SK-N-SH treated with all-trans-retinoic acid at 6 μM for 48 hours (cell line): ENCODE data around the gene MUS81.

Experiments
- ATAC-seq: fragments of 200-7000 bp; cut with Tn5 transposase; 3 replicates; pipeline ENCODE4 v1.9.1; 2020; ENCODE audit warnings: mild to moderate bottlenecking, moderate library complexity
- ARNTL ChIP-seq: fragments of 450-650 bp; formaldehyde crosslinking; IDR thresholded peaks from 2 replicates; pipeline ENCODE4 v1.5.0; 2020; ENCODE audit warnings: low read depth, mild to moderate bottlenecking, moderate library complexity, borderline replicate concordance
- BACH2 ChIP-seq: fragments of 250-450 bp; sonication (Bioruptor Pico); IDR thresholded peaks from 2 replicates; pipeline ENCODE4 v1.9.0; 2021; ENCODE audit warnings: mild to moderate bottlenecking, borderline replicate concordance
- GLIS3 ChIP-seq: fragments of 250-450 bp; sonication (Bioruptor Pico); IDR thresholded peaks from 2 replicates; pipeline ENCODE4 v1.5.0; 2020; ENCODE audit warnings: mild to moderate bottlenecking, moderate library complexity
- ISL1 ChIP-seq: fragments of 250-450 bp; sonication (Bioruptor Pico); IDR thresholded peaks from 2 replicates; pipeline ENCODE4 v2.1.2; 2022; ENCODE audit warnings: mild to moderate bottlenecking, moderate library complexity
- PATZ1 ChIP-seq: fragments of 250-450 bp; sonication (Bioruptor Pico); IDR thresholded peaks from 2 replicates; pipeline ENCODE4 v1.8.0; 2020; ENCODE audit warnings: mild to moderate bottlenecking, moderate library complexity, borderline replicate concordance
- RARB ChIP-seq: fragments of 250-450 bp; sonication (Bioruptor Pico); IDR thresholded peaks from 2 replicates; pipeline ENCODE4 v1.8.0; 2021; ENCODE audit warnings: mild to moderate bottlenecking, moderate library complexity
- SNAI2 ChIP-seq: fragments of 250-450 bp; sonication (Bioruptor Pico); IDR thresholded peaks from 2 replicates; pipeline ENCODE4 v1.5.0; 2020; ENCODE audit warnings: mild to moderate bottlenecking, moderate library complexity
- TOX ChIP-seq: fragments of 250-450 bp; sonication (Bioruptor Pico); IDR thresholded peaks from 2 replicates; pipeline ENCODE4 v1.8.0; 2021; ENCODE audit warnings: mild to moderate bottlenecking, moderate library complexity, borderline replicate concordance
- TSHZ2 ChIP-seq: fragments of 250-450 bp; sonication (Bioruptor Pico); IDR thresholded peaks from 2 replicates; pipeline ENCODE4 v1.5.0; 2020; ENCODE audit warnings: mild to moderate bottlenecking, moderate library complexity
- ZC3H10 ChIP-seq: fragments of 250-450 bp; sonication (Bioruptor Pico); IDR thresholded peaks from 2 replicates; pipeline ENCODE4 v1.5.1; 2021; ENCODE audit warnings: mild to moderate bottlenecking, moderate library complexity
- ZFP3 ChIP-seq: fragments of 250-450 bp; sonication (Bioruptor Pico); IDR thresholded peaks from 2 replicates; pipeline ENCODE4 v1.5.0; 2020; ENCODE audit warnings: mild to moderate bottlenecking, moderate library complexity
- ZNF70 ChIP-seq: fragments of 450-650 bp; formaldehyde crosslinking; IDR thresholded peaks from 2 replicates; pipeline ENCODE4 v1.5.0; 2020; ENCODE audit warnings: mild to moderate bottlenecking, moderate library complexity
- ZNF8 ChIP-seq: fragments of 450-650 bp; formaldehyde crosslinking; IDR thresholded peaks from 2 replicates; pipeline ENCODE4 v1.5.0; 2020; ENCODE audit warnings: mild to moderate bottlenecking, moderate library complexity

MUS81 gene

GRCh38 chr11:65858681-65859087, 1.5 kb upstream of the MUS81 start:
- no peak for ATAC-seq
- TF ChIP-seq ZNF70 (CRISPR knock-in tag): no peak
- no peak for TF ChIP-seq ZC3H10
- TF ChIP-seq TSHZ2 (CRISPR knock-in tag): no peak

GRCh38 chr11:65859095-65859811, 980 bp upstream of the MUS81 start:
- no peak for TF ChIP-seq ARNTL
- TF ChIP-seq PATZ1 (CRISPR knock-in tag): peak; percentile 44; the same call in 1 of the 2 replicates
- TF ChIP-seq, all 23 proteins: peak for 1
- peak; percentile 79 for ATAC-seq

DNA sequence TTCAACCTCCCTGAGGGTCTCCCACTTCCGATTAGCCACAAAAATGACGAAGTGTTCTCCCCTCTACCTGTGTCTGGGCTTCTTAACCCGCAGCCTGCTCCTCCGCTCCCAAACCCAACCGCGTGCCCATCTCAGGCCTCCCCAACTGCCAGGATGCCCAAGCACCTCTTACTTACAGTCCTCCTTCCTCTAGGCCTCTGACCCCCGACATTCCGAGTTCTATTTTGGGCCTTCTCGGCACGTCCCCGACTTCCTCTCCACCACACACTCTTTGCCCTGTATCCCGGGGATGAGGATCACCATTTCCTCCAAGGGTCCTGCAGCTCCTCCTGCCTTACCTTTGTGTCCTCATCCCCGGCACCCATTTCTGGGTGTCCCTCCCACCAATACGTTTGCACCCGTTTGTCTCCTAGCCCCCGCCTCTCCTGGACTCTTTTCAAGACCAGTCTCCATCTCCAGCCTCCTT, 388 bp upstream of the MUS81 start:
- peak; percentile 14; the same call in 1 of the 2 replicates for TF ChIP-seq RARB
- TF ChIP-seq TSHZ2 (CRISPR knock-in tag): no peak

GRCh38 chr11:65861165-65861505, 902 bp downstream of the MUS81 start:
- ATAC-seq: no peak
- TF ChIP-seq PATZ1 (CRISPR knock-in tag) (no peak), BACH2 (CRISPR knock-in tag) (no peak), SNAI2 (no peak), TSHZ2 (CRISPR knock-in tag) (0 out of 2 replicates have a peak, but pooled peaks have one; percentile 7), RARB (no peak), TOX (CRISPR knock-in tag) (no peak), ZC3H10 (no peak)
- TF ChIP-seq, all 23 proteins: peak for 1

More for the DNA sequence above, 388 bp upstream of the MUS81 start:
- ATAC-seq: peak; percentile 0; the same call in 2 of the 3 replicates

DNA sequence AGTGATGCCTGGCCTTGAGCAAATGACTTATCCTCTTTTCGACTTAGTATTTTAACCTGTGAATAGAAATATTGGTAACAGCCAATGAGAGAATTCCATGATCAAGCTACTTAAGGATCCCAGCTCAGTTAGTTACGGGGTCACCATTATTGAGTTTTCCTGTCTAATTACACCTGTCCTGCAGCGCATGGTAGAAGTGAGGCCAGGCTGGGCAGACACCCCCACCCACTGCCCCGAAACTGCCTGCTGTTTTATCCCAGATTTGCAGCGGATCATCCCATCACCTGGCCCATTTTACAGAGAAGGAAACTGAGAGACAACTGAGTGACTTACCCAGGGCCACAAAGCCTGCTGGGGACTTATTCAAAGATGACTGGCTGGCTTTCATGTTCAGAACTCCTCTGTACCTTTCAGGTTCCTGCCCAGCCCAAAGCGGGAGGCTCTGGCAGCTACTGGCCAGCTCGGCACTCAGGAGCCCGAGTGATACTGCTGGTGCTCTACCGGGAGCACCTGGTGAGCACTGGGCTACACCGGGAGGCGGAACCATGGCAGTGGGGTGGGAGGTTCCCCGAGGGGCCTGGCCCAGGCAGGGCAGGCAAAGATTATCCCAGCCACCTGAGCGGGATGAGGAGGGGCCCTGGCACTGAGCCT, 1.4 kb downstream of the MUS81 start:
- TF ChIP-seq PATZ1 (CRISPR knock-in tag) (no peak), ZNF8 (no peak), ISL1 (CRISPR knock-in tag) (no peak), ZFP3 (CRISPR knock-in tag) (no peak), GLIS3 (no peak)
- ATAC-seq: no peak
